RWPE2 (cell line): ENCODE data around the gene DYNLRB2.

Source experiments
- ATAC-seq: fragments of 200-7000 bp; cut with Tn5 transposase; 3 replicates; pipeline ENCODE4 v1.9.1; 2021; ENCODE audit warnings: low read depth
- DNase-seq: peaks from one replicate; pipeline ENCODE4 v3.0.0-alpha.2; 2020; ENCODE audit warnings: low spot score
- H3K27ac ChIP-seq: fragments of 450-650 bp; 2 replicates; pipeline ENCODE4 v1.5.1; 2017; ENCODE audit warnings: mild to moderate bottlenecking; ENCODE audit not compliant: poor library complexity, severe bottlenecking
- H3K27me3 ChIP-seq: fragments of 250-450 bp; sonication (Bioruptor Pico); 2 replicates; pipeline ENCODE4 v1.5.1; 2021; ENCODE audit warnings: mild to moderate bottlenecking, moderate library complexity; ENCODE audit not compliant: insufficient read depth, poor library complexity, severe bottlenecking
- H3K36me3 ChIP-seq: fragments of 250-450 bp; sonication (Bioruptor Pico); 2 replicates; pipeline ENCODE4 v1.5.1; 2020; ENCODE audit warnings: low read depth, mild to moderate bottlenecking, moderate library complexity
- H3K4me1 ChIP-seq: fragments of 250-450 bp; sonication (Bioruptor Pico); 2 replicates; pipeline ENCODE4 v1.5.1; 2021; ENCODE audit warnings: mild to moderate bottlenecking, moderate library complexity; ENCODE audit not compliant: insufficient read depth, poor library complexity, severe bottlenecking
- H3K4me3 ChIP-seq: fragments of 250-450 bp; sonication (Bioruptor Pico); 2 replicates; pipeline ENCODE4 v1.5.1; 2021; ENCODE audit warnings: mild to moderate bottlenecking, moderate library complexity; ENCODE audit not compliant: severe bottlenecking
- H3K9me3 ChIP-seq: fragments of 250-450 bp; sonication (Bioruptor Pico); 2 replicates; pipeline ENCODE4 v1.5.1; 2021; ENCODE audit warnings: mild to moderate bottlenecking, moderate library complexity; ENCODE audit not compliant: severe bottlenecking
- TF ChIP-seq, protein P1 (sequence below): fragments of 450-650 bp; IDR thresholded peaks from one replicate; pipeline ENCODE4 v1.5.1; 2017; ENCODE audit warnings: mild to moderate bottlenecking, moderate library complexity; ENCODE audit not compliant: poor library complexity, severe bottlenecking

Gene DYNLRB2

DNA sequence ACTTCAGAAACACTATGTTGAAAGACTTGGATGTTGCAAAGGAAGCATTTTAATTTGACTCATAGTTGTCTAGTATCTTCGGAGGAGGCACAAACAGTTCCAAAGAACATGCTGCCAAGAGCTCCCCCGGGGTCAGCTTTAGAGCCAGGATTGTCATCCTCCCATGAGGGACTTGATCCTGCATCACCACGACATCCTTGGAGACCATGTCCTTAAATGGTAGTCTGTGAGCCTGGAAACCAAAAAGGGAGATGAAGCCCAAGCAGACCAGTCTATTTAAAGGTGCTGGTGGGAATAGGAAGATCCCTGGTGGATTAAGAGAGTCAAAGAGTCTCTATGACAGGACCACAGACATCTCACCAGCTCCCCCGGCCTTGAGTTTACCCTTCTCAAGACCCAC, 33.3 kb upstream of the DYNLRB2 start:
- no peak for ATAC-seq
- Histone ChIP-seq H3K4me3 (no peak overlapping the region), H3K4me1 (no peaks in the 10 kb centered on the region), H3K9me3 (no peaks in the 10 kb centered on the region), H3K27me3 (peaks cover 6% of the 10 kb centered on the region), H3K36me3 (no peaks in the 10 kb centered on the region), H3K27ac (no peak overlapping the region)
- TF ChIP-seq, protein P1, sequence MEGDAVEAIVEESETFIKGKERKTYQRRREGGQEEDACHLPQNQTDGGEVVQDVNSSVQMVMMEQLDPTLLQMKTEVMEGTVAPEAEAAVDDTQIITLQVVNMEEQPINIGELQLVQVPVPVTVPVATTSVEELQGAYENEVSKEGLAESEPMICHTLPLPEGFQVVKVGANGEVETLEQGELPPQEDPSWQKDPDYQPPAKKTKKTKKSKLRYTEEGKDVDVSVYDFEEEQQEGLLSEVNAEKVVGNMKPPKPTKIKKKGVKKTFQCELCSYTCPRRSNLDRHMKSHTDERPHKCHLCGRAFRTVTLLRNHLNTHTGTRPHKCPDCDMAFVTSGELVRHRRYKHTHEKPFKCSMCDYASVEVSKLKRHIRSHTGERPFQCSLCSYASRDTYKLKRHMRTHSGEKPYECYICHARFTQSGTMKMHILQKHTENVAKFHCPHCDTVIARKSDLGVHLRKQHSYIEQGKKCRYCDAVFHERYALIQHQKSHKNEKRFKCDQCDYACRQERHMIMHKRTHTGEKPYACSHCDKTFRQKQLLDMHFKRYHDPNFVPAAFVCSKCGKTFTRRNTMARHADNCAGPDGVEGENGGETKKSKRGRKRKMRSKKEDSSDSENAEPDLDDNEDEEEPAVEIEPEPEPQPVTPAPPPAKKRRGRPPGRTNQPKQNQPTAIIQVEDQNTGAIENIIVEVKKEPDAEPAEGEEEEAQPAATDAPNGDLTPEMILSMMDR, result no peak
- no peak for DNase-seq

DNA sequence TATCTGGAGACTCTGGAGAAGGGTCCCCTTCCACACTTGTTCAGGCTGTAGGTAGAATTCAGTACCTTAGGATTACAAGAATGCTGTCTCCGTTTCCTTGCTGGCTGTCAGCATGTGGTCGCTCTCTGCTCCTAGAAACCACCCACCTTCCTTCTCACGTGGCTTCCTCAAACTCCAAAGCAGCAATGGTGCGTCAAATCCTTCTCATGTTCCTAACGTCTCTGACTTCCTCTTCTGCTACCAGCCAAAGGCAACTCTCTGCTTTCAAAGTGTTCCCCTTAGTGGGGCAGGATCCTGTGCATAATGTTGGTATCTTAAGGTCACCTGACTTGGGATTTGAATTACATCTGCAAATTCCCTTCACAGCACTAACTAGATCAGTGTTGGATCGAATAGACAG, 30.9 kb upstream of the DYNLRB2 start:
- ATAC-seq, result no peak
- Histone ChIP-seq H3K27me3 (peaks cover 6% of the 10 kb centered on the region), H3K4me1 (no peaks in the 10 kb centered on the region), H3K27ac (no peak overlapping the region), H3K36me3 (no peaks in the 10 kb centered on the region), H3K9me3 (no peaks in the 10 kb centered on the region), H3K4me3 (no peak overlapping the region)
- TF ChIP-seq, protein P1, result no peak
- DNase-seq, result no peak

DNA sequence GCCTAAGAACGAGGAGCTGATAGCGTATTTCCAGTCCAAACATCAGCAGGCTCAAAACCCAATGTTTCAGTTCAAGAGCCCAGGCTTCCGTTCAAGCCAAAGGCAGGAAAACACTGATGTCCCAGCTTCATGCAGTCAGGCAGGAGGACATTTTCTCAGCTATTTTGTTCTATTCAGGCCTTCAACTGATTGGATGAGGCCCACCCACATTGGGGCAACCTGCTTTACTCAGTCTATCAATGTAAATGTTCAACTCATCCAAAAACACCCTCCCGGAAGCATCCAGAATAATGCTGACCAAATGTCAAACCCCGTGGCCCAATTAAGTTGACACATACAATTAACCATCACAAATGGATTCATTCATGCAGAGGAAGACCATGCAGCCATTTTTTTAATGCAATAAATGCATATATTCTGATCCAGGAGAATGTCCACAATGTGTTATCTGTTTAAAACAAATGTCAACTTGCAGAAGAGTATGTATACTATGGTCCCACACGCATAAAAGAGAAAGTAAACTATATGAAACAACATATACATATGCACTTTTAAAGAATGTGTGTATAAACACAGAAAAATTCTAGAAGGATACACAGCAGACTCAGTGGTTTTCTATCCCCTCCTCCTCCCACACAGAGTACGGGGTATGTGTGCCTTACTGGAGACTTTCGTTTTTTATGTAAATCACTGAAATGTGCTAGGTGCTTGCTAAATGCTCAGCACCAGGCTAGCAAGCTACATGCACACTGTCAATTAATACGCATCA, 28.8 kb upstream of the DYNLRB2 start:
- Histone ChIP-seq H3K36me3 (no peaks in the 10 kb centered on the region), H3K27ac (no peak overlapping the region), H3K4me3 (no peak overlapping the region), H3K27me3 (peaks cover 6% of the 10 kb centered on the region), H3K4me1 (no peaks in the 10 kb centered on the region), H3K9me3 (no peaks in the 10 kb centered on the region)
- ATAC-seq, result no peak
- TF ChIP-seq, protein P1, result no peak
- no peak for DNase-seq

DNA sequence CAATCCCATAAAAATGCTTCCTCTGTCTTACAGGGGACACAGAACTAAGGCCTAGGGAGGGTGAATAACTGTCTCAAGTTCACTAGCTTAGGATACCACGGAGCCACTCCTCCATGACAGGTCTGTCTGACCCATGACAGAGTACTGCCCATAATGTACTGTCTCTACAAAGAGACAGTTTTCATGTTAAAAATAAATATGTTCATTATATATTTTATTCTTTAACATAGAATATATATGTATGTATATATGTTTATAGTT, 28.3 kb upstream of the DYNLRB2 start:
- Histone ChIP-seq H3K4me3 (no peak overlapping the region), H3K27me3 (peaks cover 6% of the 10 kb centered on the region), H3K4me1 (no peaks in the 10 kb centered on the region), H3K27ac (no peak overlapping the region), H3K9me3 (no peaks in the 10 kb centered on the region), H3K36me3 (no peaks in the 10 kb centered on the region)
- TF ChIP-seq, protein P1, result no peak
- DNase-seq (no peak), ATAC-seq (no peak)

DNA sequence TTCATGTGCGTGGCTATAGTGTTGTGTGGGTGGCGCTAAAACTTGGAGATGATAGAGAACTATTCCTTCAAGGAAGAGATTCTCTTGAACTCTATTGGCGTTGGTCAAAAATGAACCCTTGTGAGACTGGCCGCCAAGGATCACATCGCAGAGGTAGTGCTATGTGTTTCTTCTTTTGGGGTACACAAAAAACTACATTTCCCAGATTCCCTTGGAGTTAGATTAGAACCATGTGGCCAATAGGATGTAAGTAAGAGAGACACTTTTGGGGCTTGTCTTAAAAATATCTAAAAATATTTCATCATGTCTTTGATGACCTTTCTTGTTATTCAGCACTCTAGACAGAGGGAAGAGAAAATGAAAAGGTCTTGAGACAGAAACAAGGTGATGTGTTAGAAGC, 25.4 kb upstream of the DYNLRB2 start:
- Histone ChIP-seq H3K27ac (no peak overlapping the region), H3K4me1 (no peaks in the 10 kb centered on the region), H3K36me3 (no peaks in the 10 kb centered on the region), H3K4me3 (no peak overlapping the region), H3K27me3 (no peaks in the 10 kb centered on the region), H3K9me3 (no peaks in the 10 kb centered on the region)
- DNase-seq, result no peak
- TF ChIP-seq, protein P1, result no peak
- no peak for ATAC-seq
